PC-3 (cell line): Measurements from ENCODE around the gene DNAJC25. TPM values are rescaled to one million over a fixed set of nuclear protein-coding genes. Genes with fewer than 3 reads are reported as not detected.

Source experiments
- ATAC-seq: fragments of 200-7000 bp; cut with Tn5 transposase; 2 replicates; pipeline ENCODE4 v1.9.1; 2020; ENCODE audit warnings: mild to moderate bottlenecking, moderate library complexity
- BruUV-seq: library from RNA; stranded (reverse); fragments of 400-500 nt; replicated peaks from 2 replicates; lab custom pipeline; 2021; lab: Mats Ljungman, UMichigan
- CTCF ChIA-PET: fragments of 300-600 bp; sonication (Branson Sonifier 250); formaldehyde crosslinking; loops from one replicate; lab custom pipeline; 2022; ENCODE audit warnings: antibody characterized with exemption; lab: Charles Lee
- POLR2A ChIA-PET: fragments of 300-600 bp; sonication (Branson Sonifier 250); formaldehyde crosslinking; loops from one replicate; lab custom pipeline; 2022; ENCODE audit warnings: antibody characterized with exemption; ENCODE audit not compliant: unreplicated experiment; lab: Charles Lee
- DNase-seq: peaks from one replicate; pipeline ENCODE4 v3.0.0-alpha.2; 2015
- H2AFZ ChIP-seq: fragments of 300-600 bp; sonication (generic); 2 replicates; pipeline ENCODE4 v1.6.0; 2016; ENCODE audit warnings: antibody characterized with exemption, low read length
- H3F3A ChIP-seq: fragments of 300-600 bp; sonication (generic); one replicate; pipeline ENCODE4 v1.6.0; 2017; ENCODE audit warnings: antibody characterized with exemption, low read length, control low read depth, mild to moderate bottlenecking; ENCODE audit not compliant: unreplicated experiment
- H3K27ac ChIP-seq: fragments of 300-600 bp; sonication (generic); 2 replicates; pipeline ENCODE4 v1.5.1; 2016; ENCODE audit warnings: mild to moderate bottlenecking, low read length
- H3K27me3 ChIP-seq: fragments of 300-600 bp; sonication (generic); 2 replicates; pipeline ENCODE4 v1.6.1; 2016; ENCODE audit warnings: low read length, mixed read lengths
- H3K36me3 ChIP-seq: fragments of 300-600 bp; sonication (generic); 2 replicates; pipeline ENCODE4 v1.6.1; 2016; ENCODE audit warnings: low read depth, mixed run types, low read length, mixed read lengths
- H3K4me1 ChIP-seq: fragments of 300-600 bp; sonication (generic); 2 replicates; pipeline ENCODE4 v1.5.1; 2016; ENCODE audit warnings: low read length; ENCODE audit not compliant: insufficient read depth
- H3K4me2 ChIP-seq: fragments of 300-600 bp; sonication (generic); 2 replicates; pipeline ENCODE4 v1.6.0; 2016; ENCODE audit warnings: low read length
- H3K4me3 ChIP-seq: fragments of 300-600 bp; sonication (generic); 2 replicates; pipeline ENCODE4 v1.5.1; 2016; ENCODE audit warnings: mild to moderate bottlenecking, low read length, mixed read lengths
- H3K79me2 ChIP-seq: fragments of 300-600 bp; sonication (generic); 2 replicates; pipeline ENCODE4 v1.6.1; 2017; ENCODE audit warnings: low read length, mixed read lengths
- H3K9ac ChIP-seq: fragments of 300-600 bp; sonication (generic); 2 replicates; pipeline ENCODE4 v1.6.0; 2016; ENCODE audit warnings: mild to moderate bottlenecking, low read length
- H3K9me2 ChIP-seq: fragments of 300-600 bp; sonication (generic); replicated peaks from 2 replicates; pipeline ENCODE4 v1.6.1; 2016; ENCODE audit warnings: mixed run types, low read length, mixed read lengths
- H3K9me3 ChIP-seq: fragments of 300-600 bp; sonication (generic); 2 replicates; pipeline ENCODE4 v1.6.1; 2016; ENCODE audit warnings: low read length, mixed read lengths
- H4K20me1 ChIP-seq: fragments of 300-600 bp; sonication (generic); 2 replicates; pipeline ENCODE4 v1.6.1; 2016; ENCODE audit warnings: low read length, mixed read lengths
- EZH2 ChIP-seq: fragments of 300-600 bp; sonication (generic); IDR thresholded peaks from one replicate; pipeline ENCODE4 v1.6.1; 2017; ENCODE audit warnings: antibody characterized with exemption, mild to moderate bottlenecking, low read length; ENCODE audit not compliant: unreplicated experiment
- EZH2phosphoT487 ChIP-seq: fragments of 300-600 bp; sonication (generic); IDR thresholded peaks from 2 replicates; pipeline ENCODE4 v1.6.1; 2018; ENCODE audit warnings: mild to moderate bottlenecking, antibody characterized with exemption, low read length, borderline replicate concordance
- intact Hi-C: fragments of 100-400 bp; cut with micrococcal nuclease; formaldehyde crosslinking; loops from 2 replicates; pipeline ENCODE4 v1.9.0; 2023
- total RNA-seq: library from RNA; depleted of rRNA; stranded (reverse); fragments of >200 nt; gene quantifications from 2 replicates; pipeline ENCODE4 v1.2.3, GENCODE V29; 2014
- TF ChIP-seq, protein P1 (sequence below): fragments of 300-600 bp; sonication (generic); conservative IDR thresholded peaks from 2 replicates; pipeline ENCODE4 v1.5.1; 2017; ENCODE audit warnings: antibody characterized with exemption, low read depth, mild to moderate bottlenecking, low read length

DNAJC25 gene
- total RNA-seq, 1 experiment from 2014 or later: 5.9 TPM

DNA sequence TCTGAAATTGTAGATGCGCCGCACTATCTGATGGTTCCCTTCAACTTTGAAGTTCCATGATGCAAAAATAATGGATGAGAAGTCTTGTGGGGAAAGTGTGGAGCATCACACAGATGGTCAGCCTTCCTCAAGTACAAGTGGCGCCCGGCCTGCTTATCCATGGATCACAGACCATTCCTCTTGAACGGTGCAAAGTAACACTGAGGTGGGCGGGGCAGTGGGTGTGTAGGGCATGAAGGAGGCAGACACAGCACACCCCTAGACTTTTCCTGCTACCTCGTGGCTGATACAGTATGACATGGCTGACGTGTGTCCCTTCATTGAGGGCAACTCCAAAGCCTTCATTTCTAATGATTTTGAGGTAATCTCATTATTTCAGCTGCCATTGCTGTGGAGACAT is 27.8 kb downstream of the DNAJC25 start:
- CTCF ChIA-PET: no interaction called here
- H3K9me3 ChIP-seq: no peaks in the 10 kb centered on the region
- BruUV-seq: no TSS peak
- ATAC-seq: no peak
- no peak overlapping the region for H3K4me2 ChIP-seq
- TF ChIP-seq EZH2phosphoT487 (no peak), EZH2 (no peak)
- TF ChIP-seq, protein P1, sequence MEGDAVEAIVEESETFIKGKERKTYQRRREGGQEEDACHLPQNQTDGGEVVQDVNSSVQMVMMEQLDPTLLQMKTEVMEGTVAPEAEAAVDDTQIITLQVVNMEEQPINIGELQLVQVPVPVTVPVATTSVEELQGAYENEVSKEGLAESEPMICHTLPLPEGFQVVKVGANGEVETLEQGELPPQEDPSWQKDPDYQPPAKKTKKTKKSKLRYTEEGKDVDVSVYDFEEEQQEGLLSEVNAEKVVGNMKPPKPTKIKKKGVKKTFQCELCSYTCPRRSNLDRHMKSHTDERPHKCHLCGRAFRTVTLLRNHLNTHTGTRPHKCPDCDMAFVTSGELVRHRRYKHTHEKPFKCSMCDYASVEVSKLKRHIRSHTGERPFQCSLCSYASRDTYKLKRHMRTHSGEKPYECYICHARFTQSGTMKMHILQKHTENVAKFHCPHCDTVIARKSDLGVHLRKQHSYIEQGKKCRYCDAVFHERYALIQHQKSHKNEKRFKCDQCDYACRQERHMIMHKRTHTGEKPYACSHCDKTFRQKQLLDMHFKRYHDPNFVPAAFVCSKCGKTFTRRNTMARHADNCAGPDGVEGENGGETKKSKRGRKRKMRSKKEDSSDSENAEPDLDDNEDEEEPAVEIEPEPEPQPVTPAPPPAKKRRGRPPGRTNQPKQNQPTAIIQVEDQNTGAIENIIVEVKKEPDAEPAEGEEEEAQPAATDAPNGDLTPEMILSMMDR: no peak
- H4K20me1 ChIP-seq: no peaks in the 10 kb centered on the region
- no peak overlapping the region for H2AFZ ChIP-seq
- H3K27me3 ChIP-seq: no peaks in the 10 kb centered on the region
- H3K9ac ChIP-seq: no peak overlapping the region
- no peaks in the 10 kb centered on the region for H3F3A ChIP-seq
- H3K79me2 ChIP-seq: peaks cover 19% of the 10 kb centered on the region
- DNase-seq: no peak
- intact Hi-C loops: no loop called here
- peaks cover 4% of the 10 kb centered on the region; the same call in 1 of the 2 replicates for H3K4me1 ChIP-seq
- H3K36me3 ChIP-seq: no peaks in the 10 kb centered on the region
- H3K27ac ChIP-seq: no peak overlapping the region
- H3K4me3 ChIP-seq: no peak overlapping the region
- H3K9me2 ChIP-seq: no peaks in the 10 kb centered on the region
- POLR2A ChIA-PET: no interaction called here

DNA sequence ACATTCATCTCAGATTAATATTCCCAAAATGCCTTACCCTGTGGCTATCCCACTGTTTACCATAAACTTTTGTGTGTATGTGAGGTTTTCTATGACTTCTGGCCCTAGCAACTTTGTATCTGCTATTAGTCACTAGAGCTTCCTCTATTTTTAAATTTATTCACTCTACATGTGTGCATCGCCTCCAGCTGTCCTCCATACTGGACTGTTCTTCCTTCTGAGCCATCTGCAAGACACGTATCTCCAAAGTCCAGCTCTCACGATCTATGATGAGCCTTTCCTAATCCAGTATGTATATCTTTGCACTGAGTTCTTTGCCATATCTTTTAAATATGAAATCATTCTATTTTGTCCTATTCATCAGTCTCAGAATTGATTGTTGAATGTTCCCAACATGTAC is 28.6 kb downstream of the DNAJC25 start:
- peaks cover 4% of the 10 kb centered on the region; the same call in 1 of the 2 replicates for H3K4me1 ChIP-seq
- no peak overlapping the region for H3K4me3 ChIP-seq
- no peak overlapping the region for H3K4me2 ChIP-seq
- no peak overlapping the region for H3K27ac ChIP-seq
- no peak overlapping the region for H3K9ac ChIP-seq
- H2AFZ ChIP-seq: no peak overlapping the region
- no peaks in the 10 kb centered on the region for H4K20me1 ChIP-seq
- peaks cover 27% of the 10 kb centered on the region for H3K79me2 ChIP-seq
- TF ChIP-seq EZH2 (no peak), EZH2phosphoT487 (no peak)
- TF ChIP-seq, protein P1: no peak
- no peaks in the 10 kb centered on the region for H3K27me3 ChIP-seq
- POLR2A ChIA-PET: no interaction called here
- H3K9me2 ChIP-seq: no peaks in the 10 kb centered on the region
- ATAC-seq: no peak
- H3K9me3 ChIP-seq: no peaks in the 10 kb centered on the region
- BruUV-seq: no TSS peak
- CTCF ChIA-PET: no interaction called here
- intact Hi-C loops: no loop called here
- H3F3A ChIP-seq: no peaks in the 10 kb centered on the region
- DNase-seq: no peak
- no peaks in the 10 kb centered on the region for H3K36me3 ChIP-seq

DNA sequence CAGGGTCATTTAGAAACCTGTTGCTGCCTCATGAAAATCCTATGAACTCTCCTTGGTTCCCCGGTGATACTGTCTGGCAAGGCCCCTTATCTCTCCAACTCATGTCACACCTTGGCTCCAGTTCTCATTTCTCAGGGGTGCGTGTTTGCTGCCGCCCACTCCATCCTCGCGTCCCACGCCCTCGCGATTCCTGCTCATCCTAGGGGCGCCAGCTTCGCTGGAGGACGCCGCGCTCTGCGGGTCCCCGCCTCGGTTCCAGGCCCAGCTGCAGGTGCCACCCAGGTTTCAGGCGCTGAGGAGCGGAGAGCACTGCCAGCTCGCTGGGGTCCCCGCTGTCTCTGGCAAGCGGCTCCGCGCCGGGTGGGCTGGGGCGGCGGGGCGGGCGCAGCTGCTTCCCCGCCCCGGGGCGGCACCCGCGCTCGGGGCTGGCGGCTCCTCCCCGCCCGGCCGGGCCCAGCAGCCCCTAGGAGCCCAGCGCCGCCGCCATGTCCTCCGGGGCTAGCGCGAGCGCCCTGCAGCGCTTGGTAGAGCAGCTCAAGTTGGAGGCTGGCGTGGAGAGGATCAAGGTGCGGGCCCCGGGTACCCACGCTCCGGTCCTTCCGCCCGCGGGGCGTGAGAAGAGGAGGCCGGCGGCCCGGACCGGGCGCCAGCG is 30.1 kb downstream of the DNAJC25 start, which contains the start of gene GNG10:
GNG10 (plus strand) TSS at position 456 of the 652 bp plus-strand sequence; CDS start at position 486, 30 bp downstream.
- Histone ChIP-seq H3K27ac (no peak within 1 kb of the TSS), H3K4me1 (peaks cover 4% of the 10 kb centered on the region; the same call in 1 of the 2 replicates), H3K79me2 (peaks cover 31% of the 10 kb centered on the region), H2AFZ (peak within 1 kb of the TSS; percentile 98), H4K20me1 (no peaks in the 10 kb centered on the region), H3K36me3 (no peaks in the 10 kb centered on the region), H3F3A (no peaks in the 10 kb centered on the region), H3K4me2 (peak within 1 kb of the TSS; percentile 94), H3K4me3 (peak within 1 kb of the TSS; percentile 83), H3K9ac (peak within 1 kb of the TSS; percentile 56), H3K27me3 (no peaks in the 10 kb centered on the region), H3K9me3 (no peaks in the 10 kb centered on the region), H3K9me2 (no peaks in the 10 kb centered on the region)
- TF ChIP-seq EZH2 (no peak), EZH2phosphoT487 (no peak)
- TF ChIP-seq, protein P1: no peak
- POLR2A ChIA-PET: no interaction called here
- intact Hi-C loops: no loop called here
- ATAC-seq (peak; percentile 90), DNase-seq (peak; percentile 53)
- TSS peak; percentile 65 for BruUV-seq
- CTCF ChIA-PET: no interaction called here
